NCI-H187 (cell line): ENCODE results near the gene KCTD15.

ENCODE experiments used
- DNase-seq, 2 experiments: peaks; one replicate each; lab custom pipeline; 2025; lab: John Stamatoyannopoulos, UW

KCTD15 gene

GRCh38 chr19:33796164-33796875 is at the start of gene KCTD15:
Gene KCTD15, plus strand, starts transcription at chr19:33796870. Its CDS starts 3,585 bp downstream, at chr19:33800455.
- no peak for DNase-seq

- DNase-seq = no peak
Measured at GRCh38 chr19:33747273-33747672, 49.4 kb upstream of the KCTD15 start.

- no peak for DNase-seq
Measured at GRCh38 chr19:33748231-33748630, 48.4 kb upstream of the KCTD15 start.

- DNase-seq = no peak
Measured at GRCh38 chr19:33749016-33749415, 47.7 kb upstream of the KCTD15 start.

- DNase-seq = no peak
Measured at GRCh38 chr19:33749619-33750175, 47.0 kb upstream of the KCTD15 start.

GRCh38 chr19:33750587-33751435 is 45.9 kb upstream of the KCTD15 start:
- DNase-seq = no peak

- DNase-seq = no peak
Measured at GRCh38 chr19:33751436-33751770, 45.3 kb upstream of the KCTD15 start.

- DNase-seq = no peak
Measured at GRCh38 chr19:33752018-33752800, 44.5 kb upstream of the KCTD15 start.

GRCh38 chr19:33752945-33753344 is 43.7 kb upstream of the KCTD15 start:
- DNase-seq = no peak

GRCh38 chr19:33754361-33754760 is 42.3 kb upstream of the KCTD15 start:
- no peak for DNase-seq

GRCh38 chr19:33755099-33756035 is 41.3 kb upstream of the KCTD15 start:
- DNase-seq = no peak

- DNase-seq = no peak
Measured at GRCh38 chr19:33756177-33756576, 40.5 kb upstream of the KCTD15 start.

- DNase-seq = no peak
Measured at GRCh38 chr19:33758541-33759013, 38.1 kb upstream of the KCTD15 start.

GRCh38 chr19:33759356-33759755 is 37.3 kb upstream of the KCTD15 start:
- no peak for DNase-seq

GRCh38 chr19:33763633-33764371 is 32.9 kb upstream of the KCTD15 start:
- DNase-seq = no peak

GRCh38 chr19:33766623-33767022 is 30.0 kb upstream of the KCTD15 start:
- DNase-seq = no peak

- DNase-seq = no peak
Measured at GRCh38 chr19:33767898-33768413, 28.7 kb upstream of the KCTD15 start.

- no peak for DNase-seq
Measured at GRCh38 chr19:33769208-33769607, 27.5 kb upstream of the KCTD15 start.

GRCh38 chr19:33770107-33770506 is 26.6 kb upstream of the KCTD15 start:
- no peak for DNase-seq
